ENCODE measurements around the gene TIGD3. TPM values are rescaled to one million over a fixed set of nuclear protein-coding genes. Genes with fewer than 3 reads are reported as not detected.
"Not testable (repeated sequence)": the region's sequence is repeated elsewhere in the genome, so short reads cannot be mapped to it uniquely, and the experiment has no call there.

The TIGD3 gene
- total RNA-seq, 1 experiment from 2014 or later: 0.34 TPM

DNA sequence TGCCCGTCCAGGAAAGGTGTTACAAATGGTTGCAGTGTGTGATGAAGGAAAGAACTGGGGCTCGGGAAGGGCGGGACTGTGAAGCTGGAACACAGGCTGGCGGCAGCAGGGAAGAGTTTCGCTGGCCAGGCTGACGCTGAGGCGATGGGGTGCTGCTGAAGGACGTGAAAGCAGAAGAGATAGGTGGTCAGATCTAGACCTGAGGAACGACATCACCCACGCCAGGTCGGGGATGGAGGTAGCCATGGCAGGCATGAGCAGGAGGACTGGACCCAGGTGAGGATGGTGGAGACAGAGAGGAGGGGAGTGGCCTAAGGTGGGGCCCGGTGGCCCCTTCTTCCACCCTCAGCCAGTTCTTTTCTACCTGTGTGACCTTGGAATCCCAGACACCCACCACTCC lies 30.7 kb upstream of the TIGD3 start:
- DNase-seq (ENCODE audit: low read depth): no peak

DNA sequence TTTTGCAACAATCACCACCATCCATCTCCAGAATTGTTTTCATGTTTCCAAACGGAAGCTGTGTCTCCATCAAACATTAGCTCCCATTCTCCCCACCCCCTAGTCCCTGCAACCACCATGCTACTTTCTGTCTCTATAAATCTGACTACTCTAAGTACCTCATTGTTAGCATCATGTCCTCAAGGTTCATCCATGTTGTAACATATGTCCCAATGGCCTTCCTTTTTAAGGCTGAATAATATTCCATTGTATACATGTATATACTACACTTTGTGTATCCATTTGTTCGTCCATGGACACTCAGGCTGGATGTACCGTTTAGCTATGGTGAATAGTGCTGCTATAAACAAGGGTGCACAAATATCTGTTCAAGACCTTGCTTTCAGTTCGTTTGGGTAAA lies 29.1 kb upstream of the TIGD3 start:
- DNase-seq (ENCODE audit: low read depth): no peak

DNA sequence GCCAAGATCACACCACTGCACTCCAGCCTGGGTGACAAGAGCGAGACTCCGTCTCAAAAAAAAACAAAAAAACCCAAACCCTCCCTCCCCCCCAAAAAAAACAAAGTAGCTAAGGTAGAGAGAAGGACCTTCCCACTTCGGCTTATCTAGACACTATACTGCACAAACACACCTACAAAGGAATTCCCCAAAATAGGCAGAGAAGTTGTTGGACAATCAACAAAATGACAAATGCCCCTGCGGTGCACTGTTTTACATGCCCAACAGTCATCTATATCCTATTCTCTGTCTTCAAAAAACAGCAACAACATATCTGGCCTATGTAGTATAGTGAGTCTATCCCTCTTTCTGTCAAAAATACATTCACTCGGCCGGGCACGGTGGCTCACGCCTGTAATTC lies 27.5 kb upstream of the TIGD3 start:
- no peak for DNase-seq (ENCODE audit: low read depth)

DNA sequence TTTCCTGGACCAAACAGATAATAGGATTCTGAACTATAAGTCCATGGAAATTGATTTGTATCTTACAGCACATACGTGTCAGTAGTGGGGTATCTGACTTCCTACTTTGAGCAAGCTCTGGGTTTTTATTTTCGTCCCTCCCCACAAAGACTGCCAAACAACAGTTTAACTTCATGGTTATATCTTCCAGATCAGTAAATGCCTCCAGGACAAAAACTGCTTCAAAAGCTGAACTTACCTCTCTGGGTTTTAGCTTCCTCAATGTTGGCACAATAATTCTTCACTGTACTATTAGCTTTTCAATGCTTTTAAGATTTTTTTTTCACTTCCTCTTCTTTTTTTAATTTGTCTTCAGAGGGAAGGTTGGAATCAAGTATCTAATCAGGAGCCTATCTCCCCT lies 25.1 kb upstream of the TIGD3 start:
- DNase-seq (ENCODE audit: low read depth): no peak

DNA sequence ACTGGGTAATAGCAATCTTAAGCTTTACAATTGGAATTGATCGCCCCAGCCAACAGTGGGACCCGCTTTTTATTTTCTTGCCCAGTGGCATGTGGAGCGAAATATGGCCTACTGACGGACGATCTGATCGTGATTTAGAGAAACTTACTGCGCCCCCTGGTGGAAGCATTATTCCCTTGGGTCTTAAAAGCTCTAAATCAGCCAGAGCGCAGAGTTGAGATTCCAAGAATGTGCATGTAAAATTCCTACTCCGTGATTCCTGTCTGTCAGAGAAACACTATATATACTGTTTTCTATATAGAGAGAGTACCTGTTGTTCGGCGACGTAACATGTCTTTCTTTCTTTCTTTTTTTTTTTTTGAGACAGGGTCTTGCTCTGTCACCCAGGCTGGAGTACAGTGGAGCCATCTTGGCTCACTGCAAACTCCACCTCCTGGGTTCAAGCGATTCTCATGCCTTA lies 24.6 kb upstream of the TIGD3 start:
- DNase-seq (ENCODE audit: low read depth): peak; percentile 84

DNA sequence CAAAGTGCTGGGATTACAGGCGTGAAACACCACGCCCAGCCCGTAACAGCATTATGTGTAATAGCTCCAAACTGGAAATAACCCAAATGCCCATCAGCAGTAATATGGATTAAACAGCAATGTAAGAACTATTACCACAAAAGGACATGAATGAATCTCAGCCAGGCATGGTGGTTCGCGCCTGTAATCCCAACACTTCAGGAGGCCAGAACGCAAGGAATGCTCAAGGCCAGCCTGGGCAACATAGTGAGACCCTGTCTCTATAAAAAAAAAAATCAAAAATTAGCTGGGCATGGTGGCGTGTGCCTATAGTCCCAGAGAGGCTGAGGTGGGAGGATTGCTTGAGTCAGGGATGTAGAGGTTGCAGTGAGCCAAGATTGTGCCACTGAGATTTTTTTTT lies 24.0 kb upstream of the TIGD3 start:
- DNase-seq (ENCODE audit: low read depth): no peak

DNA sequence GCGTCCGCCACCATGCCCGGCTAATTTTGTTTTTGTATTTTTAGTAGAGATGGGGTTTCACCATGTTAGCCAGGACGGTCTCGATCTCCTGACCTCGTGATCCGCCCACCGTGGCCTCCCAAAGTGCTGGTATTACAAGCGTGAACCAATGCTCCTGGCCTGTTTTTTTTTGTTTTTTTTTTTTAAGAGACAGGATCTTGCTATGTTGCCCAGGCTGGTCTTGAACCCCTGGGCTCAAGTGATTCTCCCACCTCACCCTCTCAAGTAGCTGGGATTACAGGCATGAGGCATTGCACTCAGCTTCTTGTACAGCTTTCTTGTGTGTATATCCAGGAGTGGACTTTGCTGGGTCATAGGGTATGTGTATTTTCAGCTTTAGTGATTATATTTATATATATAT lies 22.0 kb upstream of the TIGD3 start:
- not testable (repeated sequence) for DNase-seq (ENCODE audit: low read depth)

DNA sequence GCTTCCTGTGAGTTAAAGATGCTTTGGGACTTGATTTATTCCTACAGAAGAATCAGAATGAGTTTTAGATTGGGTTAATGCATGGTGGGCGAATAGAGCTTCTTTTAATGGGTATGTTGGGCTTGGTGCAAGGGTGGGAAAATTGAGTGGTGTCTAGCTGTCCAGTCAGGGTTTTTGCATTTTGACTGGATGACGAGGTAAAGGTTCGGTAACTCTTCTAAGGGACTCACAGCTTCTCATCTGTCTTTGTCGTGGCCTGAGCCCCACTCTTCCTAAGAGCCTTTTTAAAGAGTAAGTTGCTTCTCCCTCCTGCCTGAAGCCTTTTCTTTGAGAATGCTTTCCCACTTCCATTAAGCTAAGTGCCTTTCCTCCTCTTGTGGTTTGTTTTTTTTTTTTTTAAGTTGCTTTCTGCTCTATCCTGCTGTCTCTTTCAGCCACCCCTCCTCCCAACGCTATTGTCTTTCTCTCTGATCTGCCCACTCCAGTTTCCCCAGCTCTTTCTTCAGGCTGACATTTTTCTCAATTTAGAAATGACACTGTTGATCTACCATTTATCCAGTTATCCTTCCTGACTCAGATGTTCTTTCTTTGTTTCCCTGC lies 19.8 kb upstream of the TIGD3 start:
- DNase-seq (ENCODE audit: low read depth): no peak

DNA sequence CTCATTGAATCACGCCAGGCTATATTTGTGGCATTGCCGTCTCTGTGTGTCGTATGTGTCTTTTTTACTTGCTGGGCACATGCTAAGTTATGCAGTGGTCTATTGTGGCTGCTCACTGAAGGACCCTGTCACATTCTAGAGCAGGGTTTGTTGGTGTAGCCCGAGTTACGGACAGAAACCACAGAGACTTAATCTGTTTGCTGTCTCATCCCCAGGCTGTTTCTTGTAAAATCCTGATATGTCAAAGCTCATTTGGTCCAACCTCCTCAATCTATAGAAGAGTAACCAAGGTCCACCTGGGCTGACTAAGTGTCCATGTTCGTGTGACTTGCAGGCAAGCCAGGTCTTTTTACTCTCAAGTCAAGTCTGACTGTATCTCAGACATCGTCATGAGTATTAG lies 15.9 kb upstream of the TIGD3 start:
- no peak for DNase-seq (ENCODE audit: low read depth)

DNA sequence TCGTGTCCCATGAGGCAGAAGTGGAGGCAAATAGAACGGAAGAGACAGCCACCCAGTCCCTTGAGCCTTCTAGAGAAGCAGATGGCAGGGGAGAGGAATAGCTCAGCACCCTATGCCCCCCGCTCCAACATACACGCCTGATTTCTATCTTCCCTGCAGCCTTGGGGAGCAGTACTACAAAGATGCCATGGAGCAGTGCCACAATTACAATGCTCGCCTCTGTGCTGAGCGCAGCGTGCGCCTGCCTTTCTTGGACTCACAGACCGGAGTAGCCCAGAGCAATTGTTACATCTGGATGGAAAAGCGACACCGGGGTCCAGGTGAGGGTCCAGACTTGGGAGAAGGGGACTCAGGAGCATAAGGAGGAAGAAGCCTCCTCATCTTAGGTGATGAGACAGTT lies 14.3 kb upstream of the TIGD3 start:
- DNase-seq (ENCODE audit: low read depth): no peak

DNA sequence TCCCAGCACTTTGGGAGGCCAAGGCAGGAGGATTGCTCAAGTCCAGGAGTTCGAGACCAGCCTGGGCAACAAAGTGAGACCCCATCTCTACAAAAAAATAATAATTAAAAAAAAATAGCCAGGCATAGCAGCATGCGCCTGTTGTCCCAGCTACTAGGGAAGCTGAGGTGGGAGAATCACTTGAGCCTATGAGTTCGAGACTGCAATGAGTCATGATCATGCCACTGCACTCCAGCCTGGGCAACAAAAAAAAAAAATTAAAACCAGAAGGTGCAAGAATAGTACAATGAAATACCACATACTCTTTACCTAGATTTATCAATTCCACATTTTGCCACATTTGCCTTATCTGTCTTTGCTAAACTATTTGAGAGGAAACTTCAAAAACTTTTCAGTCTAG lies 12.7 kb upstream of the TIGD3 start:
- no peak for DNase-seq (ENCODE audit: low read depth)

DNA sequence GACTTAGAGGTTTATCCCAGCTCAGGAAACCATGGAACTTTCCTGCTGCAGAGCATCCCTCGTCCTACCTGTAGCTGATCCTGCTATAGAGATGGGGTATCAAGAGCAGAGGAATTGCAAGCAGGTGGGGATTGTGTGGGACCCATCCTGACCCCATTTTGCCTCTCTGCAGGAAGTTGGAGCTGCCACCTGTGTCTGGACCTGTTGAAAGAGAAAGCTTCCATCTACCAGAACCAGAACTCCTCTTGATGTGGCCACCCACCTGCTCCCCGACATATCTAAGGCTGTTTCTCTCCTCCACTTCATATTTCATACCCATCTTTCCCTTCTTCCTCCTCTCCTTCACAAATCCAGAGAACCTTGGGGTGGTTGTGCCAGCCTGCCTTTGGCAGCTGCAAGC lies 3.0 kb upstream of the TIGD3 start:
- DNase-seq (ENCODE audit: low read depth): no peak

DNA sequence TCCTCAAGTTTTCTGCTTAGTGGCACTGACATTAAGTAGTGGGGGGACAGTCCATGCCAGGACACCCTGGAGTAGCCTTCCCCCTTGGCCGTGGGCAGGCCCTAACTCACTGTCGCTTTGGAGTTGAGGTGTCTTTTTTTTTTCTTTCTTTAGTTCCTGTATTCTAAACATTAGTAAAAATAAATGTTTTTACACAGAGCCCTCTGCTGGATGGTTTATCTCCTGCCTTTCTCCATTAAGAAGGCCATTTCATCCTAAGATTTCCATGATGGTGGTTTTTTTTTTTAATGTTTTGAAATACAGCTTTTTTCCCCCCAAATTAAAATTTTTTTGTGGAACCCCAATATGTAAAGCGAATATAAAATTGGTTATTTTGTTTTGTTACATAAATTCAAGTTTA lies 1.8 kb upstream of the TIGD3 start:
- no peak for DNase-seq (ENCODE audit: low read depth)

DNA sequence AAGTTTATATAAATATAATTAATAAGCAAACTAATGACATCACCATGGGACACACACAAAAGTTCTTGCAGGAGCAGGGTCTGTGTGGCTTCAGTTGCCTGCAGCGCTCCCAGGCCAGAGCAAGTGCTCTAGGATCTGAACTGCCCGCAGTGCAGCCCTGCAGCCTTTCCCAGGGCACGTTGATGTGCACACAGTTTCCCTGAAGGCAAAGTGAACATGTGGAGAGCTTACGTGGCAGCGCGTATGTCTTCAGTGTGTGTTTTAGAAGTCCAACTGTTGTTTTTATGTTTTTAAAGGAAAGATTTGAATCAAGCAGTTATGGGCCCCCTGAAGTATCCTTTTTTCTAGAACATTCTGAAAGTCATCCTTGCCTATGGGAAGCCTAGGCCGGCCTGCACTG lies 1.2 kb upstream of the TIGD3 start:
- DNase-seq (ENCODE audit: low read depth): no peak

DNA sequence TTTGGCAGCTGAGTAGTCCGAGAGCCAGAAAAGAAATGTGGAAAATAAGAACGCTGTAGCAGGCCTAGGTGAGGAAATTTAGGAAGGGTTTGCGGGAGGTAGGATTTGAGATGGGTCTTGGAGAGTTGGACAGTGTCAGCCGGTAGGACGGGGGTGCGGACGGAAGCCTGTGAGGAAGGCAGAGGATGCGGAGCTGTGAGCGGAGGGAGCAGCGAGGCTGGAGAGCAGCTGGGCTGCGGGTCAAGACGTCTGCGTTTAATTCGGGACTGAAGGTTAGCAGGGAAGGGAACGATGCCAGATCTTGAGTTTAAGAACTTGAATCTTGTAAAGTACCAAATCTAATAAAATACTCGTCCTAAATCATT lies 669 bp upstream of the TIGD3 start:
- DNase-seq (ENCODE audit: low read depth): no peak

DNA sequence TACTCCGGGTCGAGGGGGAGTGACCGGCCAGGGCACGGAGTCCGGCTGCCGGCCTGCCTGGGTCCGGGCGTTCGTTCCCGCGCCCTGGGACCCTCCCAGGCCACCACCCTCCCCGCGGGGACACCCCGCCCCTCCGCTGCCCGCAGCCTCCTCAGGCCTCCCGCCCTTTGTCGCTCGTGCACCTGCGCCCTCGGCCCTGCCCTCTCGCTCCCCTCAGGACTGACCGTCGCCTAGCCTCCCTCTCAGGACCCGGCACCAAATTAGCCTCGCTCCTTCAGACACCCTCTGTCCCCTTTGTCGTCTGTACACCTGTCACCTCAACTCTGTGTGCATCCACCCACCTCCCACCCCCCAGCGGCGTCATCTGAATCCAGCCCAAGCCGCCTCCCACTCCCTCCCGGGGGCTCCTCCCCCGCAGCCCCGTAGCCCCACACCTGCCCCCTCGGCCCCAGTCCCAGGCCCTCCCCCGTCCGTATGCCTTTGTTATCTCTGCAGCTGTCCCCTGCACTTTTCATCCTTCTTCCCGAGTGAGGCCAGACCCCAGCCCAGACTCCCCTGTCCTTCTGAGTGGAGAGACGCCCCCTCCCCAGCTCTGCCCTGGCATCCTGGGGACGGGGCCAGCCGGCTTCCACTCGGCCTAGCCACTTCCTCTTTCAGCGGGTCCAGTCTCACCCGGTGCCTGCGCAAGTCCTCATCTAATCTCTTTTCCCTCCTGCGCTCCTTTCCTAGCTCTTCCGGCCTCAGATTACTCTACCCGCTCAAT lies 643 bp downstream of the TIGD3 start:
- no peak for DNase-seq (ENCODE audit: low read depth)

DNA sequence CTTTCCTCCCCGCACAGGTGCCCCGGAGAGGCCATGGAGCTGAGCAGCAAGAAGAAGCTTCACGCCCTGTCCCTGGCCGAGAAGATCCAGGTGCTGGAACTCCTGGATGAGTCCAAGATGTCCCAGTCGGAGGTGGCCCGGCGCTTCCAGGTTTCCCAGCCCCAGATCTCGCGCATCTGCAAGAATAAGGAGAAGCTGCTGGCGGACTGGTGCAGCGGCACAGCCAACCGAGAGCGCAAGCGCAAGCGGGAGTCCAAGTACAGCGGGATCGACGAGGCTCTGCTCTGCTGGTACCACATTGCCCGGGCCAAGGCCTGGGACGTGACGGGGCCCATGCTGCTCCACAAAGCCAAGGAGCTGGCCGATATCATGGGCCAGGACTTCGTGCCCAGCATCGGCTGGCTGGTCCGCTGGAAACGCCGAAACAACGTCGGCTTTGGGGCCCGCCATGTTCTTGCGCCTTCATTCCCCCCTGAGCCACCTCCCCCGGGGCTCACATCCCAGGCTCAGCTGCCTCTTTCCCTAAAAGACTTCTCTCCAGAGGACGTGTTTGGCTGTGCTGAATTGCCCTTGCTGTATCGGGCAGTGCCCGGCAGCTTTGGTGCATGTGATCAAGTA lies 1.3 kb downstream of the TIGD3 start:
- DNase-seq (ENCODE audit: low read depth): no peak

DNA sequence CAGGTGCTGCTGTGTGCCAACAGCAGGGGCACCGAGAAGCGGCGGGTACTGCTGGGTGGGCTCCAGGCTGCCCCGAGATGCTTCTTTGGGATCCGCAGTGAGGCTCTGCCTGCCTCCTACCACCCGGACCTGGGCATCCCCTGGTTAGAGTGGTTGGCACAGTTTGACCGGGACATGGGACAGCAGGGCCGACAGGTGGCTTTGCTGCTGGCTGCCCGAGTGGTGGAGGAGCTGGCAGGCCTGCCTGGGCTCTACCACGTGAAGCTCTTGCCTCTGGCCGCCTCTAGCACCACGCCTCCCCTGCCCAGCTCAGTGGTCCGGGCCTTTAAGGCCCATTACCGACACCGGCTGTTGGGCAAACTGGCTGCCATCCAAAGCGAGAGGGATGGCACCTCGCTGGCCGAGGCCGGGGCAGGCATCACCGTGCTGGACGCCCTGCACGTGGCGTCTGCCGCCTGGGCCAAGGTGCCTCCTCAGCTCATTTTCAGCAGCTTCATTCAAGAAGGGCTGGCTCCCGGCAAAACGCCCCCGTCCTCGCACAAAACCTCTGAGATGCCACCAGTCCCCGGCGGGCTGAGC lies 1.9 kb downstream of the TIGD3 start:
- DNase-seq (ENCODE audit: low read depth): no peak

DNA sequence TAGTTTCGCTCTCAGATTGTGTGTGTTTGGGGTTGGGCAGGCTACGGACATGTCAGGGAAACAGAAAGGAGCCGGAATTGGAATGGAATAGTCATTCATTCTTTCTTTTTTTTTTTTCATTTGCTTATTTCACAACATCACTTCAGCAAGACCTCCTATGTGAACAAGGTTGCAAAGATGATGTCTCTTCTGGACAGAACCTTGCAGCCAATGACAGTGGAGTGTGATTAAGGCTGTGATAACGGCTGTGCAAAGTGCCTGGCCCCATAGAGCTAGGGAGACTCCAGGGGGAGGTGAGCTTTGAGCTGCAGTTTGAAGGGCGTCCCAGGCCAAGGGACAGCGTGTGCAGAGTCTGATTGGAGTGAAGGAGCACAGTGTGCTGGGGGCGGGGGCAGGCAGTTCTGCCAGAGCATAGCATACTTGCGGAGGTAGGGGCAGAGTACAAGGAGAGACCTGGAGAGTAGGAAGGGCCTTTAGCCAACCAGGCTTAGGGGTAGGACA lies 3.4 kb downstream of the TIGD3 start:
- DNase-seq (ENCODE audit: low read depth): no peak

DNA sequence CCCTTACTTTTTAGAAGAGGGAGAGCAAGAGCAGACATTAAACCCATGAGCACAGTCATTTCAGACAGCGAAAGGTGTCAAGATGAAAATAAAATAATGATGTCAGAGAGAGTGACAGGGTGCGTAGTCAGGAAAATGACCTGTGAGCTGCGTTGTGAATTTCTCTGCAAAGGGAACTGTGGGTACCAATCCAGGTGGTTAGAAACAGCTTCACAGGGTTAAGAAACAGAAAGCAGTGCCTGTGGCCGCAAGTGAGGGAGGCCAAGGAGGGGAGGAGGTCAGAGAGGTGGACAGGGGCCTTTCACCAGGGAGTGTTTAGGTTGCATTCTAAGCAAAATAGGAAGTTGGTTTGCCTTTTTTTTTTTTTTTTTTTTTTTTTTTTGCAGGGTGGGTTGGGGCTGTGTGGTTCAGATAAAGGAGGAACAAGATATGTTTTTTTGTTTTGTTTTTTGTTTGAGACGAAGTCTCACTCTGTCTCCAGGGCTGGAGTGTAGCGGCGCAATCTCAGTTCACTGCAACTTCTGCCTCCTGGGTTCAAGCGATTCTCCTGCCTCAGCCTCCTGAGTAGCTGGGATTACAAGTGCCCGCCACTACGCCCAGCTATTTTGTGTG lies 7.9 kb downstream of the TIGD3 start:
- DNase-seq (ENCODE audit: low read depth): no peak

DNA sequence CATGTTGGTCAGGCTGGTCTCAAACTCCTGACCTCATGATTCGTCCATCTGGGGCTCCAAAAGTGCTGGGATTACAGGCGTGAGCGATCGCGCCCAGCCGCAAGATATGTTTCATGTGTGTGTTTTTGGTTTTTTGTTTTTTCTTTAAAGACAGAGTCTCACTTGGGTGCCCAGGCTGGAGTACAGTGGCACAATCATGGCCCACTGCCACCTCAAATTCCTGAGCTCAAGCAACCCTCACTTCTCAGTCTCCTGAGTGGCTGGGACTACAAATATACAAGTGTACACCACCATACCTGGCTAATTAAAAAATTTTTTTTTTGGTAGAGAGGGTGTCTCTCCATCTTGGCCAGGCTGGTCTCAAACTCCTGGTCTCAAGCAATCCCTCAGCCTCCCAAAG lies 8.4 kb downstream of the TIGD3 start:
- DNase-seq (ENCODE audit: low read depth): no peak

DNA sequence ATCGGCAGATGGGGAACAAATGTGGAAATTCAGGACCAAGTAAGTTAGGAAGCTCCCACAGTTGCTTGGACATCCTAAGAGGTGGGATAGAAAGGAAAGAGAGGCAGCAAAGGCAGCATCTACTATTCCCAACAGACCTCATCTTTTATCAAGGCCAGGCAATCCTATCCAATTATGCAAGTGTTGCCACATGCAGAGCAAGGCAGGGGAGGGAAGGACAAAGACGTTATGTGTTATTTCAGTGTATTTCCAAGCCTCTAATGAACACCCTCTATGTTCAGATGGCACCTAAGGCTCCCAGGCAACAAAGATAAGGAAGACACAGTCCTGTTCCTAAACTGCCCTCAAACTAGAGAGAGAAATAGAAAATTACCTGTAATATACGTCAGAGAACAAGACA lies 9.2 kb downstream of the TIGD3 start:
- no peak for DNase-seq (ENCODE audit: low read depth)

Measured in Daoy (cell line).